ENCODE results near the gene AMOTL1. TPM values are rescaled to one million over a fixed set of nuclear protein-coding genes. Genes with fewer than 3 reads are reported as not detected.

Gene AMOTL1
- total and polyA plus RNA-seq, 2 donors (not counting 3 experiments of a cell fraction or from before 2014, with no cell fraction given) = 12.5 to 37.8 TPM

DNA sequence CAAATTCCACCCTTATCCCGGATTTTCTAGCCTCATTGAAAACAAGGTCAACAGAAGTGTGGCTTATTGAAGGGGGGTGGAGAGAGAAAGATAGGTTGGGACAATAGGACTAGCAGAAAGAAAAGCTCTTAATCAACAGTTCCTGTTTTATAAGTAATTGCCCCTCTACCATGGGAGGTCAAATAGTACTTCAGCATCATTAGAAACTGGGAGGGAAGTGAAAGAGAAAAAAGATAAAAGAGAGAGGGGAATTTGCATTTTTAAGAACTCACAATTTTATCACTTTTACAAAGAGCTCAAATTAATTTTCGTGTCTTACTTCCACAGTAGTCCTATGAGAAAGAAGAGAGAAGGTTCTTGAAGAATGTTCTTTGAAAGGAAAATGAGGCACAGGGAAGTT is 89.2 kb downstream of the AMOTL1 start:
- dilution Hi-C loops (cut with MboI; ENCODE audit: extremely low pct_ligation_motif_present, low sequenced_read_pairs) = no loop called here
- H2AFZ ChIP-seq (ENCODE audit: low read depth, low read length) = no peak overlapping the region
- no peak overlapping the region for H3K4me2 ChIP-seq (ENCODE audit: insufficient read depth, low read length)
- no peaks in the 10 kb centered on the region for H4K20me1 ChIP-seq (replicated peaks; ENCODE audit: control insufficient read depth, extremely low read depth, insufficient read depth, low read length)
- CTCF ChIA-PET = interaction anchor here (1.1 to 1.9 kb wide), 3 partner anchors 11 to 962 kb away, joined by 3 to 5 read pairs (median 3); no protein-coding TSS in a partner anchor
- no peak overlapping the region for H3K9ac ChIP-seq (replicated peaks; ENCODE audit: extremely low read depth, insufficient read depth, low read length)
- DNase-seq (ENCODE audit: low read depth, low spot score) = no peak
- intact Hi-C loops (cut with micrococcal nuclease) = no loop called here
- no peaks in the 10 kb centered on the region for H3K27me3 ChIP-seq (ENCODE audit: control insufficient read depth in 2 of 2, insufficient read depth in 2 of 2, low read length in 2 of 2)
- no peaks in the 10 kb centered on the region for H3K9me3 ChIP-seq (replicated peaks; ENCODE audit: control insufficient read depth, insufficient read depth, low read length)
- no peak for TF ChIP-seq MAX (IDR thresholded peaks at IDR 0.05; ENCODE audit: insufficient read depth, insufficient read length)
- no peak for TF ChIP-seq JUN (IDR thresholded peaks at IDR 0.05; ENCODE audit: borderline replicate concordance, insufficient read depth, insufficient read length, low read depth)
- no peak for TF ChIP-seq GATA2 (IDR thresholded peaks at IDR 0.05; ENCODE audit: insufficient read depth, insufficient read length, low read depth, low read length)
- TF ChIP-seq POLR2AphosphoS5 (IDR thresholded peaks at IDR 0.05; ENCODE audit: insufficient read depth, low read depth, low read length) = no peak
- TF ChIP-seq, protein P1, sequence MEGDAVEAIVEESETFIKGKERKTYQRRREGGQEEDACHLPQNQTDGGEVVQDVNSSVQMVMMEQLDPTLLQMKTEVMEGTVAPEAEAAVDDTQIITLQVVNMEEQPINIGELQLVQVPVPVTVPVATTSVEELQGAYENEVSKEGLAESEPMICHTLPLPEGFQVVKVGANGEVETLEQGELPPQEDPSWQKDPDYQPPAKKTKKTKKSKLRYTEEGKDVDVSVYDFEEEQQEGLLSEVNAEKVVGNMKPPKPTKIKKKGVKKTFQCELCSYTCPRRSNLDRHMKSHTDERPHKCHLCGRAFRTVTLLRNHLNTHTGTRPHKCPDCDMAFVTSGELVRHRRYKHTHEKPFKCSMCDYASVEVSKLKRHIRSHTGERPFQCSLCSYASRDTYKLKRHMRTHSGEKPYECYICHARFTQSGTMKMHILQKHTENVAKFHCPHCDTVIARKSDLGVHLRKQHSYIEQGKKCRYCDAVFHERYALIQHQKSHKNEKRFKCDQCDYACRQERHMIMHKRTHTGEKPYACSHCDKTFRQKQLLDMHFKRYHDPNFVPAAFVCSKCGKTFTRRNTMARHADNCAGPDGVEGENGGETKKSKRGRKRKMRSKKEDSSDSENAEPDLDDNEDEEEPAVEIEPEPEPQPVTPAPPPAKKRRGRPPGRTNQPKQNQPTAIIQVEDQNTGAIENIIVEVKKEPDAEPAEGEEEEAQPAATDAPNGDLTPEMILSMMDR (IDR thresholded peaks at IDR 0.05; ENCODE audit: extremely low read depth in 1 of 2, insufficient read depth in 1 of 2, low read depth in 1 of 2, low read length in 2 of 2) = no peak
- no peak for TF ChIP-seq FOS (IDR thresholded peaks at IDR 0.05; ENCODE audit: borderline replicate concordance, insufficient read depth, low read length)
- no peak for TF ChIP-seq POLR2A (IDR thresholded peaks at IDR 0.05; ENCODE audit: low read depth, low read length)
- TF ChIP-seq MYC (IDR thresholded peaks at IDR 0.05; ENCODE audit: low read depth, low read length) = no peak
- no peak for TF ChIP-seq EZH2 (IDR thresholded peaks at IDR 0.05; ENCODE audit: borderline replicate concordance, low read depth, low read length, severe bottlenecking)
- H3K79me2 ChIP-seq (ENCODE audit: control insufficient read depth, insufficient read depth, low read length) = no peaks in the 10 kb centered on the region
- H3K4me1 ChIP-seq (ENCODE audit: control insufficient read depth, extremely low read depth, insufficient read depth, low read length) = no peaks in the 10 kb centered on the region
- FAIRE-seq = no peak
- no peak overlapping the region for H3K27ac ChIP-seq (ENCODE audit: insufficient read depth, low read depth, low read length)
- POLR2A ChIA-PET = no interaction called here
- H3K4me3 ChIP-seq (replicated peaks in 1 of 3; ENCODE audit: insufficient read depth in 1 of 3, low read depth in 1 of 3, low read length in 3 of 3) = no peak overlapping the region
- H3K9me1 ChIP-seq (replicated peaks; ENCODE audit: control insufficient read depth, extremely low read depth, insufficient read depth, low read length) = no peaks in the 10 kb centered on the region
- BruUV-seq (replicated peaks) = no TSS peak
- peaks cover 10 to 31% of the 10 kb centered on the region in 2 experiments for H3K36me3 ChIP-seq (ENCODE audit: control insufficient read depth in 2 of 2, extremely low read depth in 1 of 2, insufficient read depth in 2 of 2, low read length in 2 of 2)

Measured in endothelial cell of umbilical vein (primary cell).